Lung (tissue), 16 donors: ENCODE data around the gene B3GALT6. TPM values are rescaled to one million over a fixed set of nuclear protein-coding genes. Genes with fewer than 3 reads are reported as not detected.

Source experiments
- ATAC-seq: fragments of 200-7000 bp; cut with Tn5 transposase; one replicate; pipeline ENCODE4 v1.9.1; 2020; ENCODE audit warnings: moderate number of reproducible peaks; ENCODE audit not compliant: insufficient read depth, low FRiP score
- DNase-seq, 3 donors: peaks; one replicate each; pipeline ENCODE4 v3.0.0-alpha.2; 2013 to 2017
- H3K27ac ChIP-seq, 2 donors: one replicate each; pipeline ENCODE4 v1.5.1; 2013; ENCODE audit warnings: mild to moderate bottlenecking in 2 of 2, moderate library complexity in 2 of 2, control low read depth in 1 of 2, inconsistent platforms in 1 of 2, low read depth in 1 of 2, low read length in 1 of 2
- H3K27me3 ChIP-seq, 3 donors: one replicate each; pipeline ENCODE4 v1.5.1; 2013; ENCODE audit warnings: low read length in 2 of 3; ENCODE audit not compliant: control insufficient read depth in 3 of 3, insufficient read depth in 3 of 3
- H3K36me3 ChIP-seq, 4 donors: one replicate each; pipeline ENCODE4 v1.5.1; 2013; ENCODE audit warnings: low read length in 4 of 4, mild to moderate bottlenecking in 1 of 4, moderate library complexity in 1 of 4; ENCODE audit not compliant: control insufficient read depth in 4 of 4, insufficient read depth in 4 of 4
- H3K4me1 ChIP-seq, 5 donors: one replicate each; pipeline ENCODE4 v1.5.1; 2013; ENCODE audit warnings: low read length in 5 of 5, mild to moderate bottlenecking in 2 of 5, moderate library complexity in 1 of 5; ENCODE audit not compliant: control insufficient read depth in 5 of 5, insufficient read depth in 5 of 5
- H3K4me3 ChIP-seq: one replicate; pipeline ENCODE4 v1.5.1; 2013; ENCODE audit warnings: mild to moderate bottlenecking, control low read depth, moderate library complexity
- H3K9ac ChIP-seq, 2 donors: one replicate each; pipeline ENCODE4 v1.5.1; 2013; ENCODE audit warnings: low read length in 2 of 2, control low read depth in 1 of 2; ENCODE audit not compliant: insufficient read depth in 1 of 2
- H3K9me3 ChIP-seq, 4 donors: one replicate each; pipeline ENCODE4 v1.5.1; 2013; ENCODE audit warnings: low read length in 3 of 4, mild to moderate bottlenecking in 1 of 4, moderate library complexity in 1 of 4; ENCODE audit not compliant: control insufficient read depth in 4 of 4, insufficient read depth in 3 of 4
- WGBS, 2 donors: extraction: QIAGEN DNeasy Blood & Tissue Kit; methylation state at CpG; one replicate each; pipeline ENCODE4 v1.1.7; 2013; 5-methylcytosine and 5-hydroxymethylcytosine counted together
- long read RNA-seq, 5 donors: transcript quantifications; one replicate each; lab custom pipeline, GENCODE V29; 2026
- polyA plus RNA-seq, 2 donors: library from polyadenylated mRNA; stranded (reverse); fragments of 200-250 nt; gene quantifications; one replicate each; pipeline ENCODE4 v1.2.1, GENCODE V29; 2013
- total RNA-seq, 2 donors: library from RNA; depleted of rRNA in 1 of 2; stranded (reverse); fragments of >200 nt in 1 of 2; gene quantifications; one replicate each; pipeline ENCODE4 v1.2.1, GENCODE V29; 2014 to 2021
- TF ChIP-seq, protein P1 (sequence below): IDR thresholded peaks from 2 replicates; pipeline ENCODE4 v1.5.1; 2012; ENCODE audit warnings: mild to moderate bottlenecking; ENCODE audit errors: control extremely low read depth, extremely low read depth
- donor health status: control.
- donor health status: control.
- donor health status: Bipolar disorder and iron deficiency.
- donor health status: healthy.
- donor health status: DM: yes; HTN: yes; CAD: no.

The B3GALT6 gene
- total RNA-seq, result 10 to 100 TPM in 1 of 2 donors, 1 to 10 TPM in 1; 7.0 to 28.3 TPM
- 10 to 100 TPM; 12.7 to 18.9 TPM for polyA plus RNA-seq
- long read RNA-seq, donor 1, transcript B3GALT6-201 (1 exons, 2,783 nt), result major isoform, 45 of 55 reads
- long read RNA-seq, donor 1, transcript B3GALT6-202 (1 exons, 2,816 nt), result minor isoform, 10 of 55 reads
- long read RNA-seq, donor 1, partial matches to known transcripts, result 0 of 55 reads
- long read RNA-seq, donor 1, other reads (novel, unspliced or antisense), result 0 of 55 reads
- long read RNA-seq, donor 2, transcript B3GALT6-201 (1 exons, 2,783 nt), result major isoform, 18 of 19 reads
- long read RNA-seq, donor 2, partial matches to known transcripts, result 0 of 19 reads
- long read RNA-seq, donor 2, other reads (novel, unspliced or antisense), result 0 of 19 reads
- long read RNA-seq, donor 3, transcript B3GALT6-201 (1 exons, 2,783 nt), result major isoform, 19 of 22 reads
- long read RNA-seq, donor 3, partial matches to known transcripts, result 0 of 22 reads
- long read RNA-seq, donor 3, other reads (novel, unspliced or antisense), result 0 of 22 reads
- long read RNA-seq, donor 4, transcript B3GALT6-201 (1 exons, 2,783 nt), result major isoform, 27 of 29 reads
- long read RNA-seq, donor 4, partial matches to known transcripts, result 0 of 29 reads
- long read RNA-seq, donor 4, other reads (novel, unspliced or antisense), result 0 of 29 reads
- long read RNA-seq, donor 5, transcript B3GALT6-202 (1 exons, 2,816 nt), result minor isoform, 15 of 63 reads
- long read RNA-seq, donor 5, transcript B3GALT6-201 (1 exons, 2,783 nt), result major isoform, 48 of 63 reads
- long read RNA-seq, donor 5, partial matches to known transcripts, result 0 of 63 reads
- long read RNA-seq, donor 5, other reads (novel, unspliced or antisense), result 0 of 63 reads

DNA sequence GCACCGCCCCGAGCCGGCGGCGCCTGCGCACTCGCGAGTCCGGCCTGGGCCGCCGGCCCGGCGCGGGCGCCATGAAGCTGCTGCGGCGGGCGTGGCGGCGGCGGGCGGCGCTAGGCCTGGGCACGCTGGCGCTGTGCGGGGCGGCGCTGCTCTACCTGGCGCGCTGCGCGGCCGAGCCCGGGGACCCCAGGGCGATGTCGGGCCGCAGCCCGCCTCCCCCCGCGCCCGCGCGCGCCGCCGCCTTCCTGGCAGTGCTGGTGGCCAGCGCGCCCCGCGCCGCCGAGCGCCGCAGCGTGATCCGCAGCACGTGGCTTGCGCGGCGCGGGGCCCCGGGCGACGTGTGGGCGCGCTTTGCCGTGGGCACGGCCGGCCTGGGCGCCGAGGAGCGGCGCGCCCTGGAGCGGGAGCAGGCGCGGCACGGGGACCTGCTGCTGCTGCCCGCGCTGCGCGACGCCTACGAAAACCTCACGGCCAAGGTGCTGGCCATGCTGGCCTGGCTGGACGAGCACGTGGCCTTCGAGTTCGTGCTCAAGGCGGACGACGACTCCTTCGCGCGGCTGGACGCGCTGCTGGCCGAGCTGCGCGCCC is at the start of gene B3GALT6:
Gene B3GALT6 (plus strand): TSS at position 30 of the 588 bp plus-strand sequence. CDS start 42 bp downstream, at position 72.
- no peak for DNase-seq
- Histone ChIP-seq H3K27ac (peak within 1 kb of the TSS; percentile 91 to 97), H3K4me1 (peaks cover 0 to 26% (median 7%) of the 10 kb centered on the region in 5 donors), H3K4me3 (peak within 1 kb of the TSS; percentile 93), H3K9ac (peak within 1 kb of the TSS in 1 of 2 donors; percentile 56), H3K36me3 (peaks cover 0 to 19% (median 3%) of the 10 kb centered on the region in 4 donors), H3K9me3 (peaks cover 0 to 6% (median 0%) of the 10 kb centered on the region in 4 donors), H3K27me3 (peaks cover 0 to 6% (median 0%) of the 10 kb centered on the region in 3 donors)
- no peak for ATAC-seq
- TF ChIP-seq, protein P1, sequence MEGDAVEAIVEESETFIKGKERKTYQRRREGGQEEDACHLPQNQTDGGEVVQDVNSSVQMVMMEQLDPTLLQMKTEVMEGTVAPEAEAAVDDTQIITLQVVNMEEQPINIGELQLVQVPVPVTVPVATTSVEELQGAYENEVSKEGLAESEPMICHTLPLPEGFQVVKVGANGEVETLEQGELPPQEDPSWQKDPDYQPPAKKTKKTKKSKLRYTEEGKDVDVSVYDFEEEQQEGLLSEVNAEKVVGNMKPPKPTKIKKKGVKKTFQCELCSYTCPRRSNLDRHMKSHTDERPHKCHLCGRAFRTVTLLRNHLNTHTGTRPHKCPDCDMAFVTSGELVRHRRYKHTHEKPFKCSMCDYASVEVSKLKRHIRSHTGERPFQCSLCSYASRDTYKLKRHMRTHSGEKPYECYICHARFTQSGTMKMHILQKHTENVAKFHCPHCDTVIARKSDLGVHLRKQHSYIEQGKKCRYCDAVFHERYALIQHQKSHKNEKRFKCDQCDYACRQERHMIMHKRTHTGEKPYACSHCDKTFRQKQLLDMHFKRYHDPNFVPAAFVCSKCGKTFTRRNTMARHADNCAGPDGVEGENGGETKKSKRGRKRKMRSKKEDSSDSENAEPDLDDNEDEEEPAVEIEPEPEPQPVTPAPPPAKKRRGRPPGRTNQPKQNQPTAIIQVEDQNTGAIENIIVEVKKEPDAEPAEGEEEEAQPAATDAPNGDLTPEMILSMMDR, result no peak
- 5 to 26% methylated on average over 19 to 100 of the region's 100 CpGs for WGBS, 2 donors

DNA sequence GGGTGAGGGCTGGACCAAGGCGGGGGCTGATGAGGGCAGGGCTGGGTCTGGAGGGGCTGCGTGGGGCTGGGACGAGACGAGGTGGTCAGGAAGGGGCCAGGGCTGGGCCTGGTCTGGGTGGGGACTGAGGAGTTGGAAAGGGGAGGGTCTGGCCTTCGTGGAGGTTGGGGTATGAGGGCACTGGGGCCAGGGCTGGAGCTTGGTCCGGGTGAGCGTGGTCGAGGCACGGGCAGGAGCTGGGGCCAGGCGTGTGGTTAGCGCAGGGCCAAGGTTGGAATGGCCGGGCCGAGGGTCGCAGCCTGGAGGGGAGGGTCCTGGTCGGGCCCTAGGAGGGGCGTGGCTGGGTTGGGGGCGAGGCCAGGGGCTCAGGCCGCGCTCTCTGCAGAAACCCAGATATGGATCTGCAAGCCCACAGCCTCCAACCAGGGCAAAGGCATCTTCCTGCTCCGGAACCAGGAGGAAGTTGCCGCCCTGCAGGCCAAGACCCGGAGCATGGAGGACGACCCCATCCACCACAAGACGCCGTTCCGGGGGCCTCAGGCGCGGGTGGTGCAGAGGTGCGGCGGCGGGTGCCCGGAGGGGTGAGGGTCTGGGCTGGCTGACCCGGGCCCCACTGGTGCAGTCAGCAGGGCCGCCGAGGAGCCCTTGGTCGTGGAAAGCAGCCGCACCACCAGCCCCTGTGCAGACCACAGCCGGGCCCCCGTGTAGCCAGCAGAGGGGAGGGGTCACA is 49.4 kb upstream of the B3GALT6 start:
- H3K27ac ChIP-seq, result no peak overlapping the region
- TF ChIP-seq, protein P1, result no peak
- no peaks in the 10 kb centered on the region for H3K36me3 ChIP-seq
- no peak for DNase-seq
- peaks cover 0 to 6% (median 0%) of the 10 kb centered on the region in 5 donors for H3K4me1 ChIP-seq
- H3K9me3 ChIP-seq, result no peaks in the 10 kb centered on the region
- H3K9ac ChIP-seq, result no peak overlapping the region
- ATAC-seq, result no peak
- H3K27me3 ChIP-seq, result no peaks in the 10 kb centered on the region
- no peak overlapping the region for H3K4me3 ChIP-seq
- 41 to 53% methylated on average over 34 to 39 of the region's 39 CpGs for WGBS, 2 donors

DNA sequence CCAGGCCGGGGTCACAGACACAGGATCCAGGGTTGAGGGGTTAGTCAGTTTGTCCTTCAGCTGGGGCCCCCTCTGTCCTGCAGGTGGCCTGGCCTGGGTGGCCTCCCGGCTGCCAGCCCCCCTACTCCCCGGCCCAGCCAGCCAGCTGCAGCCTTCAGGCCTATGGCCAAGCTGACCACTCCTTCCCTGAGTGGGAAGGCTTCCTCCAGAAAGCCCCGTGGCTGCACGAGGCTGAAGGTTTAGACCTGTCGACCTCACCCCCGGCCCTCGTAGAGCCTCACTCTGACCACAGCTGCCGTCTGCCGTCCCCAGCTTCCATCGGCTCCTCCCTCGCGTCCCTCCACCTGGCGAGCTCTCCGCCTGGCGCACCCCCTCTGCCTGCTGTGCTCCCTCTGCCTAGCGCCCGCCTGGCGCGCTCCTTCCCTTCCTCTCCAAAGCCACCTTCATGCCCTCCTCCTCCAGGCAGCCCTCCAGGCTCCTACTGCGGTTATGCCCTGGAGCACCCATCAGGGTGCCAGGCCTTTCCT is 48.8 kb upstream of the B3GALT6 start:
- Histone ChIP-seq H3K27ac (no peak overlapping the region), H3K4me3 (no peak overlapping the region)

More for the DNA sequence above, 48.8 kb upstream of the B3GALT6 start:
- H3K9me3 ChIP-seq, result no peaks in the 10 kb centered on the region
- TF ChIP-seq, protein P1, result no peak
- peaks cover 0 to 6% (median 0%) of the 10 kb centered on the region in 5 donors for H3K4me1 ChIP-seq
- no peaks in the 10 kb centered on the region for H3K27me3 ChIP-seq
- no peak for ATAC-seq
- H3K9ac ChIP-seq, result no peak overlapping the region
- WGBS, 2 donors, result 73 to 78% methylated on average over 21 of the region's 21 CpGs
- no peaks in the 10 kb centered on the region for H3K36me3 ChIP-seq
- DNase-seq, result peak in 1 of 3 donors; percentile 9
